ENCODE results near the gene TGIF1.
"Not testable (repeated sequence)": the region's sequence is repeated elsewhere in the genome, so short reads cannot be mapped to it uniquely, and the experiment has no call there.

TGIF1 gene

DNA sequence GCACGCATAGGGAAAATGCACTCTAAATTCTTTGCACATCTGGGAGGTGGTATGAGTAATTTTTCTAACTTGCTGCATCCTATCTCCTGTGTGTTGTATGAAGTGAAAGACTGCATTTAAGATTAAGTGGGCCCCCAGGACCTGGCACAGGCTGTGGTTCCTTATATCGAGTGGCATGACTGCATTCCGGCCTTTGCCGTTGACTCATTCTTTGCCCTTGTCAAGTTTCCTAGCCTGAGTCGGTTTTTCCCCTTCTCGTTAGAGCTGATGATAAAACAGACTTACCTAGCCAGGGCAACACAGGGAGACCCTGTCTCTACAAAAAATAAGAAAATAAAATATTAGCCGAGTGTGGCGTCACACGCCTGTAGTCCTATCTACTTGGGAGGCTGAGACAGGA, 37.4 kb upstream of the TGIF1 start:
- not testable (repeated sequence) for H3K4me1 ChIP-seq (ENCODE audit: insufficient read depth, low read length); H3K27ac ChIP-seq (ENCODE audit: low read length); H3K9ac ChIP-seq (ENCODE audit: low read depth, low read length); H3K9me3 ChIP-seq (ENCODE audit: insufficient read depth, low read depth, low read length); H3K27me3 ChIP-seq (ENCODE audit: insufficient read depth, low read length); H3K4me3 ChIP-seq (ENCODE audit: low read length); H3K36me3 ChIP-seq (ENCODE audit: insufficient read depth, low read depth, low read length)

GRCh38 chr18:3415110-3415509, 34.9 kb upstream of the TGIF1 start:
- H3K9me3 ChIP-seq (ENCODE audit: insufficient read depth, low read depth, low read length), result no peaks in the 10 kb centered on the region
- H3K36me3 ChIP-seq (ENCODE audit: insufficient read depth, low read depth, low read length), result no peaks in the 10 kb centered on the region
- H3K4me3 ChIP-seq (ENCODE audit: low read length), result no peak overlapping the region
- no peaks in the 10 kb centered on the region for H3K27me3 ChIP-seq (ENCODE audit: insufficient read depth, low read length)
- H3K27ac ChIP-seq (ENCODE audit: low read length), result no peak overlapping the region
- no peak overlapping the region for H3K9ac ChIP-seq (ENCODE audit: low read depth, low read length)
- no peaks in the 10 kb centered on the region for H3K4me1 ChIP-seq (ENCODE audit: insufficient read depth, low read length)

DNA sequence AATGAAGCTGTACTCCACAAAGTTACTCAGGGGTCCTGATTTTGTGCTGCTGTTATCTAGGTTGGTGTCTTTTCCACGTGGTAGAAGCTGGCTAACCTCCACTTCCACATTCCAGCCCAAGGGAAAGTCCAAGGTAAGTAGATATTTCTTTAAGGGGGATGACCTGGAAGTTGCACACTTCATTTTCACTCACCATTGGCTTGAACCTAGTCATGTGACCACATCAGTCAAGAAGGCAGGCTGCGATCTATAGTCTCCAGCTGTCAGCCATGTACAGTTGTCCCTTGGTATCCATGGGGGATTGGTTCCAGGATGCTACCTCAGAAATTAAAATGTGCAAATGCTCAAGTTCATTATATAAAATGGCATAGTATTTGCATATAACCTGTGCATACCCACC, 31.9 kb upstream of the TGIF1 start:
- no peak overlapping the region for H3K27ac ChIP-seq (ENCODE audit: low read length)
- no peak overlapping the region for H3K4me3 ChIP-seq (ENCODE audit: low read length)
- H3K9ac ChIP-seq (ENCODE audit: low read depth, low read length), result no peak overlapping the region
- no peaks in the 10 kb centered on the region for H3K9me3 ChIP-seq (ENCODE audit: insufficient read depth, low read depth, low read length)
- no peaks in the 10 kb centered on the region for H3K27me3 ChIP-seq (ENCODE audit: insufficient read depth, low read length)
- H3K4me1 ChIP-seq (ENCODE audit: insufficient read depth, low read length), result no peaks in the 10 kb centered on the region
- H3K36me3 ChIP-seq (ENCODE audit: insufficient read depth, low read depth, low read length), result no peaks in the 10 kb centered on the region

DNA sequence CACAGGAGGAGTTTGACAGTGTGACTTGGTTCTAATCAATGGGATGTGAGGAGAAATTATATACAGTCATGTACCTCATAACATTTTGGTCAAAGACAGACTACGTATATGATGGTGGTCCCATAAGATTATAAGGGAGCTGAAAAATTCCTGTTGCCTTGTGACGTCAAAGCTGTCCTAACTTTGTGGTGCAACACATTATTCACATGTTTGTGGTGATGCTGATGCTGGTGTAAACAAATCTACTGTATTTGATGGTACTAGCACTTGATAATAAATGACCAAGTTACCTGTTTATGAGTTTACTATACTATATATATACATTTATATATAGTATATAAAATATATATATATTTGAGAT, 29.1 kb upstream of the TGIF1 start:
- H3K9me3 ChIP-seq (ENCODE audit: insufficient read depth, low read depth, low read length), result no peaks in the 10 kb centered on the region
- H3K27me3 ChIP-seq (ENCODE audit: insufficient read depth, low read length), result no peaks in the 10 kb centered on the region
- H3K27ac ChIP-seq (ENCODE audit: low read length), result no peak overlapping the region
- no peak overlapping the region for H3K9ac ChIP-seq (ENCODE audit: low read depth, low read length)
- H3K4me1 ChIP-seq (ENCODE audit: insufficient read depth, low read length), result no peaks in the 10 kb centered on the region
- no peak overlapping the region for H3K4me3 ChIP-seq (ENCODE audit: low read length)
- H3K36me3 ChIP-seq (ENCODE audit: insufficient read depth, low read depth, low read length), result no peaks in the 10 kb centered on the region

- Histone ChIP-seq H3K9me3 (ENCODE audit: insufficient read depth, low read depth, low read length) (no peaks in the 10 kb centered on the region), H3K27ac (ENCODE audit: low read length) (no peak overlapping the region), H3K36me3 (ENCODE audit: insufficient read depth, low read depth, low read length) (no peaks in the 10 kb centered on the region), H3K27me3 (ENCODE audit: insufficient read depth, low read length) (no peaks in the 10 kb centered on the region), H3K9ac (ENCODE audit: low read depth, low read length) (no peak overlapping the region), H3K4me3 (ENCODE audit: low read length) (no peak overlapping the region), H3K4me1 (ENCODE audit: insufficient read depth, low read length) (no peaks in the 10 kb centered on the region)
Measured at GRCh38 chr18:3422905-3423304, 27.1 kb upstream of the TGIF1 start.

- no peaks in the 10 kb centered on the region for H3K9me3 ChIP-seq (ENCODE audit: insufficient read depth, low read depth, low read length)
- no peak overlapping the region for H3K27ac ChIP-seq (ENCODE audit: low read length)
- no peaks in the 10 kb centered on the region for H3K27me3 ChIP-seq (ENCODE audit: insufficient read depth, low read length)
- H3K4me3 ChIP-seq (ENCODE audit: low read length), result no peak overlapping the region
- no peak overlapping the region for H3K9ac ChIP-seq (ENCODE audit: low read depth, low read length)
- no peaks in the 10 kb centered on the region for H3K4me1 ChIP-seq (ENCODE audit: insufficient read depth, low read length)
- H3K36me3 ChIP-seq (ENCODE audit: insufficient read depth, low read depth, low read length), result no peaks in the 10 kb centered on the region
Measured at GRCh38 chr18:3424280-3424890, 25.6 kb upstream of the TGIF1 start.

GRCh38 chr18:3425030-3425429, 24.9 kb upstream of the TGIF1 start:
- no peaks in the 10 kb centered on the region for H3K27me3 ChIP-seq (ENCODE audit: insufficient read depth, low read length)
- H3K27ac ChIP-seq (ENCODE audit: low read length), result no peak overlapping the region
- H3K4me1 ChIP-seq (ENCODE audit: insufficient read depth, low read length), result no peaks in the 10 kb centered on the region
- H3K4me3 ChIP-seq (ENCODE audit: low read length), result no peak overlapping the region
- H3K36me3 ChIP-seq (ENCODE audit: insufficient read depth, low read depth, low read length), result no peaks in the 10 kb centered on the region
- no peak overlapping the region for H3K9ac ChIP-seq (ENCODE audit: low read depth, low read length)
- no peaks in the 10 kb centered on the region for H3K9me3 ChIP-seq (ENCODE audit: insufficient read depth, low read depth, low read length)

- H3K4me1 ChIP-seq (ENCODE audit: insufficient read depth, low read length), result no peaks in the 10 kb centered on the region
- H3K4me3 ChIP-seq (ENCODE audit: low read length), result no peak overlapping the region
- no peak overlapping the region for H3K9ac ChIP-seq (ENCODE audit: low read depth, low read length)
- H3K27me3 ChIP-seq (ENCODE audit: insufficient read depth, low read length), result no peaks in the 10 kb centered on the region
- no peaks in the 10 kb centered on the region for H3K36me3 ChIP-seq (ENCODE audit: insufficient read depth, low read depth, low read length)
- no peak overlapping the region for H3K27ac ChIP-seq (ENCODE audit: low read length)
- no peaks in the 10 kb centered on the region for H3K9me3 ChIP-seq (ENCODE audit: insufficient read depth, low read depth, low read length)
Measured at GRCh38 chr18:3425446-3425845, 24.5 kb upstream of the TGIF1 start.

GRCh38 chr18:3426074-3426473, 23.9 kb upstream of the TGIF1 start:
- Histone ChIP-seq H3K27me3 (ENCODE audit: insufficient read depth, low read length) (no peaks in the 10 kb centered on the region), H3K4me1 (ENCODE audit: insufficient read depth, low read length) (no peaks in the 10 kb centered on the region), H3K9ac (ENCODE audit: low read depth, low read length) (no peak overlapping the region), H3K4me3 (ENCODE audit: low read length) (no peak overlapping the region), H3K27ac (ENCODE audit: low read length) (no peak overlapping the region), H3K36me3 (ENCODE audit: insufficient read depth, low read depth, low read length) (no peaks in the 10 kb centered on the region), H3K9me3 (ENCODE audit: insufficient read depth, low read depth, low read length) (no peaks in the 10 kb centered on the region)

- no peaks in the 10 kb centered on the region for H3K27me3 ChIP-seq (ENCODE audit: insufficient read depth, low read length)
- H3K4me1 ChIP-seq (ENCODE audit: insufficient read depth, low read length), result no peaks in the 10 kb centered on the region
- no peak overlapping the region for H3K27ac ChIP-seq (ENCODE audit: low read length)
- H3K9me3 ChIP-seq (ENCODE audit: insufficient read depth, low read depth, low read length), result no peaks in the 10 kb centered on the region
- H3K9ac ChIP-seq (ENCODE audit: low read depth, low read length), result no peak overlapping the region
- no peak overlapping the region for H3K4me3 ChIP-seq (ENCODE audit: low read length)
- no peaks in the 10 kb centered on the region for H3K36me3 ChIP-seq (ENCODE audit: insufficient read depth, low read depth, low read length)
Measured at GRCh38 chr18:3427944-3428343, 22.0 kb upstream of the TGIF1 start.

GRCh38 chr18:3429121-3429520, 20.9 kb upstream of the TGIF1 start:
- Histone ChIP-seq H3K4me3 (ENCODE audit: low read length) (no peak overlapping the region), H3K4me1 (ENCODE audit: insufficient read depth, low read length) (no peaks in the 10 kb centered on the region), H3K27me3 (ENCODE audit: insufficient read depth, low read length) (no peaks in the 10 kb centered on the region), H3K9ac (ENCODE audit: low read depth, low read length) (no peak overlapping the region), H3K36me3 (ENCODE audit: insufficient read depth, low read depth, low read length) (no peaks in the 10 kb centered on the region), H3K27ac (ENCODE audit: low read length) (no peak overlapping the region), H3K9me3 (ENCODE audit: insufficient read depth, low read depth, low read length) (no peaks in the 10 kb centered on the region)

DNA sequence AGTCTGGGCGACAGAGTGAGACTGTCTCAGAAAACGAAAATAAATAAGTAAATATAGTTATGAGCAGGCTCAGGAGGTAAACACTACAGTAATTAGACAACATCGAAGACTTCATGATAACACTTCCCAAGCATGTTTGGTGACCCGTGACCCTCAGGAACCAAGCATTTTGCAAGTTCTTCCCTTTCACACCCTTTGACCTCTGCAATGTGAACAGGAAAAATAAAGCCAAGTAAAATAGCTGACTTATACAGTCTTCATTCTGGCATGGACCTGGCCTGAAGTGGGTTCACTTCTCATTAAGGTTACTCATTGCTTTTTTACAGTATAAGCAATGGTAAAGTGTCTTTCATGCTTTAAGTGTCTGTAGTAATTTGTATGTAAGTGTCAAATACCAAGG, 15.3 kb upstream of the TGIF1 start:
- H3K4me1 ChIP-seq (ENCODE audit: insufficient read depth, low read length), result no peaks in the 10 kb centered on the region
- no peak overlapping the region for H3K9ac ChIP-seq (ENCODE audit: low read depth, low read length)
- H3K27ac ChIP-seq (ENCODE audit: low read length), result no peak overlapping the region
- no peaks in the 10 kb centered on the region for H3K27me3 ChIP-seq (ENCODE audit: insufficient read depth, low read length)
- no peak overlapping the region for H3K4me3 ChIP-seq (ENCODE audit: low read length)
- no peaks in the 10 kb centered on the region for H3K36me3 ChIP-seq (ENCODE audit: insufficient read depth, low read depth, low read length)
- no peaks in the 10 kb centered on the region for H3K9me3 ChIP-seq (ENCODE audit: insufficient read depth, low read depth, low read length)

DNA sequence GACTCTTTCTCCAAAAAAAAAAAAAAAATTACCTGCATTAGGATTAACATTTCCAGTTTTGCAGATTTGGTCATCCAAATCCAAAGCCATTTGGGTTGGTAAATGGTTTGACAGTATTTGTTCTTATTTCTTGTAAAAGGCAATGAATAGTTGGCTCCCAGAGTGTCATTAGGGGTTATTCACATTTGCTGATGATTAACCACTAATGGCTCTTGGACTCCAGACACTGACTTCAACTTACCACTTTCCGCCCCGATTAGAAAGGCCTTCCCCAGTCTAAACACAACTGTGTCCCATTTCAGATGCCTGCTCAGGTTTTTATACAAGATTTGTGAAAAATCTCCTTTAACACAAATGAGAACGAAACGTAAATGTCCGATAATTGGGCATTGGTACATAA, 9.6 kb upstream of the TGIF1 start:
- H3K9ac ChIP-seq (ENCODE audit: low read depth, low read length), result no peak overlapping the region
- H3K4me3 ChIP-seq (ENCODE audit: low read length), result no peak overlapping the region
- no peak overlapping the region for H3K27ac ChIP-seq (ENCODE audit: low read length)
- H3K36me3 ChIP-seq (ENCODE audit: insufficient read depth, low read depth, low read length), result no peaks in the 10 kb centered on the region
- no peaks in the 10 kb centered on the region for H3K27me3 ChIP-seq (ENCODE audit: insufficient read depth, low read length)
- H3K4me1 ChIP-seq (ENCODE audit: insufficient read depth, low read length), result peaks cover 20% of the 10 kb centered on the region; the same call in 1 of the 2 replicates
- H3K9me3 ChIP-seq (ENCODE audit: insufficient read depth, low read depth, low read length), result no peaks in the 10 kb centered on the region
